ENCODE results near the gene DEPDC5. TPM values are rescaled to one million over a fixed set of nuclear protein-coding genes. Genes with fewer than 3 reads are reported as not detected.

Gene DEPDC5
- total RNA-seq, 1 experiment from 2014 or later = 39.3 TPM

GRCh38 chr22:31938296-31938695 lies 184.5 kb downstream of the DEPDC5 start:
- Histone ChIP-seq H3K4me3 (ENCODE audit: low read depth, low read length, poor library complexity, severe bottlenecking) (no peak overlapping the region), H3K36me3 (ENCODE audit: insufficient read depth, low read length, poor library complexity, severe bottlenecking) (no peaks in the 10 kb centered on the region), H3K9me3 (ENCODE audit: low read depth, low read length, poor library complexity, severe bottlenecking) (no peaks in the 10 kb centered on the region), H3K27me3 (replicated peaks; ENCODE audit: insufficient read depth, low read depth, low read length, poor library complexity) (no peaks in the 10 kb centered on the region), H3K27ac (ENCODE audit: low read depth, low read length, poor library complexity, severe bottlenecking) (no peak overlapping the region), H3K4me1 (ENCODE audit: insufficient read depth, low read length, poor library complexity, severe bottlenecking) (no peaks in the 10 kb centered on the region)
- CTCF ChIA-PET = no interaction called here
- BruUV-seq (replicated peaks) = no TSS peak
- intact Hi-C loops (cut with micrococcal nuclease; ENCODE audit: unreplicated experiment) = no loop called here
- POLR2A ChIA-PET (ENCODE audit: low non-redundant PET) = no interaction called here
- TF ChIP-seq EZH2 (IDR thresholded peaks at IDR 0.05; ENCODE audit: borderline replicate concordance, low read depth, low read length, poor library complexity, severe bottlenecking) (no peak), CTCF (conservative IDR thresholded peaks at IDR 0.05; ENCODE audit: low read depth, low read length) (no peak)
- DNase-seq (ENCODE audit: low spot score) = no peak

GRCh38 chr22:31940506-31940905 lies 186.7 kb downstream of the DEPDC5 start:
- ChIA-PET POLR2A (ENCODE audit: low non-redundant PET) (interaction anchor here (0.6 kb wide), 1 partner anchor 239 kb away, joined by 10 read pairs; no protein-coding TSS in a partner anchor), CTCF (no interaction called here)
- H3K36me3 ChIP-seq (ENCODE audit: insufficient read depth, low read length, poor library complexity, severe bottlenecking) = no peaks in the 10 kb centered on the region
- DNase-seq (ENCODE audit: low spot score) = no peak
- no peak overlapping the region for H3K27ac ChIP-seq (ENCODE audit: low read depth, low read length, poor library complexity, severe bottlenecking)
- H3K9me3 ChIP-seq (ENCODE audit: low read depth, low read length, poor library complexity, severe bottlenecking) = no peaks in the 10 kb centered on the region
- H3K27me3 ChIP-seq (replicated peaks; ENCODE audit: insufficient read depth, low read depth, low read length, poor library complexity) = no peaks in the 10 kb centered on the region
- TF ChIP-seq EZH2 (IDR thresholded peaks at IDR 0.05; ENCODE audit: borderline replicate concordance, low read depth, low read length, poor library complexity, severe bottlenecking) (no peak), CTCF (conservative IDR thresholded peaks at IDR 0.05; ENCODE audit: low read depth, low read length) (no peak)
- intact Hi-C loops (cut with micrococcal nuclease; ENCODE audit: unreplicated experiment) = loop anchor here (10.0 kb wide), 1 partner anchor 186 kb away; the partner anchor contains the start of genes DEPDC5 and PRR14L
- peaks cover 4% of the 10 kb centered on the region for H3K4me1 ChIP-seq (ENCODE audit: insufficient read depth, low read length, poor library complexity, severe bottlenecking)
- no TSS peak for BruUV-seq (replicated peaks)
- H3K4me3 ChIP-seq (ENCODE audit: low read depth, low read length, poor library complexity, severe bottlenecking) = no peak overlapping the region

- Histone ChIP-seq H3K36me3 (ENCODE audit: insufficient read depth, low read length, poor library complexity, severe bottlenecking) (peaks cover 3% of the 10 kb centered on the region), H3K27ac (ENCODE audit: low read depth, low read length, poor library complexity, severe bottlenecking) (no peak overlapping the region), H3K9me3 (ENCODE audit: low read depth, low read length, poor library complexity, severe bottlenecking) (no peaks in the 10 kb centered on the region), H3K4me1 (ENCODE audit: insufficient read depth, low read length, poor library complexity, severe bottlenecking) (peaks cover 19% of the 10 kb centered on the region), H3K4me3 (ENCODE audit: low read depth, low read length, poor library complexity, severe bottlenecking) (no peak overlapping the region), H3K27me3 (replicated peaks; ENCODE audit: insufficient read depth, low read depth, low read length, poor library complexity) (no peaks in the 10 kb centered on the region)
- DNase-seq (ENCODE audit: low spot score) = no peak
- no TSS peak for BruUV-seq (replicated peaks)
- intact Hi-C loops (cut with micrococcal nuclease; ENCODE audit: unreplicated experiment) = loop anchor here (10.0 kb wide), 1 partner anchor 187 kb away; the partner anchor contains the start of genes DEPDC5 and PRR14L
- CTCF ChIA-PET = no interaction called here
- TF ChIP-seq EZH2 (IDR thresholded peaks at IDR 0.05; ENCODE audit: borderline replicate concordance, low read depth, low read length, poor library complexity, severe bottlenecking) (no peak), CTCF (conservative IDR thresholded peaks at IDR 0.05; ENCODE audit: low read depth, low read length) (no peak)
- POLR2A ChIA-PET (ENCODE audit: low non-redundant PET) = no interaction called here
Observed at GRCh38 chr22:31942091-31942490, 188.3 kb downstream of the DEPDC5 start.

Data from A673 (cell line).